SW480 (cell line): Measurements from ENCODE around the gene ANKRD29.
"Not testable (repeated sequence)": the region's sequence is repeated elsewhere in the genome, so short reads cannot be mapped to it uniquely, and the experiment has no call there.

Experiments
- DNase-seq: peaks from one replicate; pipeline ENCODE4 v3.0.0-alpha.2; 2016; ENCODE audit warnings: low spot score

The ANKRD29 gene

DNA sequence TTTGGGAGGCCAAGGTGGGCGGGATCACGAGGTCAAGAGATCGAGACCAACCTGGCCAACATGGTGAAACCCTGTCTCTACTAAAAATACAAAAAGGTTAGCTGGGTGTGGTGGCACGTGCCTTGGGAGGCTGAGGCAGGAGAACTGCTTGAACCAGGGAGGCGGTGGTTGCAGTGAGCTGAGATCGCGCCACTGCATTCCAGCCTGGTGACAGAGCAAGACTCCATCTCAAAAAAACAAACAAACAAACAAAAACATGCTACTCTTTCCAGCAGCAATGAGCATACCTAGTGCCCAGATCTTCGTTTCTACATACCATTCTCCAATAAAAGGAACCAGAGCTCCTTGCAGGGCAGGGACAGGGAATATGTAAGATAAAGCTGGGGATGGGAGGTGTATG is 105.2 kb downstream of the ANKRD29 start:
- not testable (repeated sequence) for DNase-seq

GRCh38 chr18:23556145-23556780 is 106.4 kb downstream of the ANKRD29 start:
- DNase-seq, result no peak

- DNase-seq, result no peak
These were observed 108.8 kb downstream of the ANKRD29 start for GRCh38 chr18:23553887-23554286.

GRCh38 chr18:23552505-23552904 is 110.2 kb downstream of the ANKRD29 start:
- no peak for DNase-seq

- no peak for DNase-seq
These were observed 110.7 kb downstream of the ANKRD29 start for GRCh38 chr18:23551978-23552377.

GRCh38 chr18:23550898-23551297 is 111.8 kb downstream of the ANKRD29 start:
- DNase-seq, result no peak
